MM.1S (cell line): ENCODE results near the gene ZNF619.
"Not testable (repeated sequence)": the region's sequence is repeated elsewhere in the genome, so short reads cannot be mapped to it uniquely, and the experiment has no call there.

Source experiments
- EZH2 ChIP-seq: fragments of 300-600 bp; sonication (generic); optimal IDR thresholded peaks from 2 replicates; pipeline ENCODE3; 2017; ENCODE audit warnings: low read depth, mild to moderate bottlenecking, antibody characterized with exemption, low read length, mixed read lengths
- EZH2phosphoT487 ChIP-seq: fragments of 300-600 bp; sonication (generic); IDR thresholded peaks from 2 replicates; pipeline ENCODE4 v1.6.1; 2018; ENCODE audit warnings: antibody characterized with exemption, low read length
- TF ChIP-seq, protein P1 (sequence below): fragments of 300-600 bp; sonication (generic); IDR thresholded peaks from 2 replicates; pipeline ENCODE4 v1.5.1; 2016; ENCODE audit warnings: antibody characterized with exemption, low read length, mixed read lengths

DNA sequence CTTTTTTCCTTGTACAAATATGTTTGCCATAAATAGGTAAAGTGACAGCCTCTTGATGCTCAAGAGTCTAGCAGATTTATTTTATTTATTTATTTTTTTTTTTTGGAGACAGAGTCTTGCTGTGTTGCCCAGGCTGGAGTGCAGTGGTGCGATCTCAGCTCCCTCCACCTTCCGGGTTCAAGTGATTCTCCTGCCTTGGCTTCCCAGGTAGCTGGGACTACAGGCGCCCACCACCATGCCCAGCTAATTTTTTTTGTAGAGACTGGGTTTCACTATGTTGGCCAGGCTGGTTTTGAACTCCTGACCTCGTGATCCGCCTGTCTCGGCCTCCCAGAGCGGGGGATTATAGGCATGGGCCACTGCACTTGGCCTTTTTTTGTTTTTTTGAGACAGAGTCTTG lies 14.1 kb upstream of the ZNF619 start:
- TF ChIP-seq, protein P1, sequence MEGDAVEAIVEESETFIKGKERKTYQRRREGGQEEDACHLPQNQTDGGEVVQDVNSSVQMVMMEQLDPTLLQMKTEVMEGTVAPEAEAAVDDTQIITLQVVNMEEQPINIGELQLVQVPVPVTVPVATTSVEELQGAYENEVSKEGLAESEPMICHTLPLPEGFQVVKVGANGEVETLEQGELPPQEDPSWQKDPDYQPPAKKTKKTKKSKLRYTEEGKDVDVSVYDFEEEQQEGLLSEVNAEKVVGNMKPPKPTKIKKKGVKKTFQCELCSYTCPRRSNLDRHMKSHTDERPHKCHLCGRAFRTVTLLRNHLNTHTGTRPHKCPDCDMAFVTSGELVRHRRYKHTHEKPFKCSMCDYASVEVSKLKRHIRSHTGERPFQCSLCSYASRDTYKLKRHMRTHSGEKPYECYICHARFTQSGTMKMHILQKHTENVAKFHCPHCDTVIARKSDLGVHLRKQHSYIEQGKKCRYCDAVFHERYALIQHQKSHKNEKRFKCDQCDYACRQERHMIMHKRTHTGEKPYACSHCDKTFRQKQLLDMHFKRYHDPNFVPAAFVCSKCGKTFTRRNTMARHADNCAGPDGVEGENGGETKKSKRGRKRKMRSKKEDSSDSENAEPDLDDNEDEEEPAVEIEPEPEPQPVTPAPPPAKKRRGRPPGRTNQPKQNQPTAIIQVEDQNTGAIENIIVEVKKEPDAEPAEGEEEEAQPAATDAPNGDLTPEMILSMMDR, result not testable (repeated sequence)
- TF ChIP-seq EZH2, EZH2phosphoT487: not testable (repeated sequence)
